HepG2 (cell line): ENCODE measurements around the gene NEURL3. TPM values are rescaled to one million over a fixed set of nuclear protein-coding genes. Genes with fewer than 3 reads are reported as not detected.

Source experiments
- ATAC-seq: fragments of 200-7000 bp; cut with Tn5 transposase; 3 replicates; pipeline ENCODE4 v1.9.1; 2020; ENCODE audit warnings: mild to moderate bottlenecking, moderate library complexity
- BruUV-seq: library from RNA; stranded (reverse); fragments of 400-500 nt; replicated peaks from 2 replicates; lab custom pipeline; 2021; lab: Mats Ljungman, UMichigan
- CTCF ChIA-PET: fragments of 300-600 bp; formaldehyde crosslinking; extraction: SDS; loops from one replicate; lab custom pipeline; 2021; ENCODE audit warnings: low total read pairs, inconsistent platforms, low intra/inter-chr PET ratio; lab: Yijun Ruan, JAX
- POLR2A ChIA-PET: fragments of 350-600 bp; sonication (Branson Sonifier 250); formaldehyde crosslinking; loops from one replicate; lab custom pipeline; 2020; ENCODE audit warnings: antibody characterized with exemption, inconsistent platforms; lab: Yijun Ruan, JAX
- DNase-seq: peaks from one replicate; pipeline ENCODE4 v3.0.0-alpha.2; 2015; ENCODE audit warnings: low spot score
- FAIRE-seq: peaks from 3 replicates; lab custom pipeline; 2011; peaks lifted over from hg19 to GRCh38; lab: Jason Lieb, UNC
- H2AFZ ChIP-seq: one replicate; pipeline ENCODE4 v1.6.1; 2011; ENCODE audit warnings: low read length, inconsistent platforms
- H3K27ac ChIP-seq: fragments of 300-600 bp; 3 replicates; pipeline ENCODE4 v1.8.0; 2011; ENCODE audit warnings: mixed run types, mild to moderate bottlenecking, mixed read lengths, low read length, inconsistent platforms; ENCODE audit not compliant: insufficient read depth; ENCODE audit errors: extremely low read length
- H3K27me3 ChIP-seq, 2 experiments: fragments of 200-600 bp in 1 of 2; 2 replicates in 1 of 2; 3 replicates in 1 of 2; pipeline versions ENCODE4 v1.6.0 to v1.8.0; 2011; ENCODE audit warnings: low read length in 2 of 2, mild to moderate bottlenecking in 2 of 2, moderate library complexity in 2 of 2, inconsistent platforms in 1 of 2; ENCODE audit not compliant: insufficient read depth in 2 of 2, control insufficient read depth in 1 of 2
- H3K36me3 ChIP-seq, 2 experiments: fragments of 200-600 bp in 1 of 2; replicated peaks in 1 of 2; 2 replicates in 1 of 2; 3 replicates in 1 of 2; pipeline versions ENCODE4 v1.5.1 to v1.8.0; 2011; ENCODE audit warnings: low read length in 2 of 2, inconsistent platforms in 1 of 2; ENCODE audit not compliant: insufficient read depth in 2 of 2, control insufficient read depth in 1 of 2
- H3K4me1 ChIP-seq: 2 replicates; pipeline ENCODE4 v1.5.1; 2012; ENCODE audit warnings: low read length, inconsistent platforms; ENCODE audit not compliant: insufficient read depth
- H3K4me2 ChIP-seq: 2 replicates; pipeline ENCODE4 v1.6.0; 2011; ENCODE audit warnings: low read depth, low read length, inconsistent platforms
- H3K4me3 ChIP-seq, 3 experiments: fragments of 200-600 bp in 1 of 3; sonication (generic), shearing (Covaris generic) in 1 of 3; replicated peaks in 1 of 3; 2 replicates each; pipeline ENCODE4 v1.5.1; 2011 to 2016; ENCODE audit warnings: low read length in 3 of 3, inconsistent platforms in 2 of 3, low read depth in 2 of 3, mild to moderate bottlenecking in 2 of 3, control low read depth in 1 of 3, mixed read lengths in 1 of 3; ENCODE audit not compliant: insufficient read depth in 1 of 3
- H3K79me2 ChIP-seq: one replicate; pipeline ENCODE4 v1.6.1; 2011; ENCODE audit warnings: low read length, inconsistent platforms; ENCODE audit not compliant: insufficient read depth
- H3K9ac ChIP-seq: 2 replicates; pipeline ENCODE4 v1.6.0; 2011; ENCODE audit warnings: mild to moderate bottlenecking, low read depth, low read length, inconsistent platforms; ENCODE audit not compliant: insufficient read depth
- H3K9me3 ChIP-seq: 2 replicates; pipeline ENCODE4 v1.5.1; 2012; ENCODE audit warnings: mild to moderate bottlenecking, low read length
- H4K20me1 ChIP-seq: 2 replicates; pipeline ENCODE4 v1.6.0; 2011; ENCODE audit warnings: inconsistent platforms, mild to moderate bottlenecking, low read length, moderate library complexity; ENCODE audit not compliant: insufficient read depth
- BRD4 ChIP-seq: sonication (generic); formaldehyde crosslinking; IDR thresholded peaks from 2 replicates; pipeline ENCODE4 v1.4.0; 2020; ENCODE audit warnings: missing genetic modification reagents
- MAFK ChIP-seq, 2 experiments: IDR thresholded peaks in 1 of 2; conservative IDR thresholded peaks in 1 of 2; 2 replicates each; pipeline ENCODE4 v1.6.1; 2011; ENCODE audit warnings: improper control_type of control experiment in 2 of 2, low read length in 2 of 2
- NFE2L1 ChIP-seq: sonication (generic); formaldehyde crosslinking; IDR thresholded peaks from 2 replicates; pipeline ENCODE4 v1.4.0; 2020; ENCODE audit warnings: missing genetic modification reagents, mild to moderate bottlenecking, borderline replicate concordance
- PHF20 ChIP-seq: sonication (generic); formaldehyde crosslinking; IDR thresholded peaks from 2 replicates; pipeline ENCODE4 v1.5.0; 2020; ENCODE audit warnings: mild to moderate bottlenecking, missing genetic modification reagents
- SIX4 ChIP-seq: sonication (generic); formaldehyde crosslinking; IDR thresholded peaks from 2 replicates; pipeline ENCODE4 v1.4.0; 2020; ENCODE audit warnings: missing genetic modification reagents
- THAP9 ChIP-seq: sonication (generic); formaldehyde crosslinking; IDR thresholded peaks from 2 replicates; pipeline ENCODE4; 2020; ENCODE audit warnings: missing genetic modification reagents, mild to moderate bottlenecking, borderline replicate concordance
- YY1 ChIP-seq: IDR thresholded peaks from 2 replicates; pipeline ENCODE4 v1.6.1; 2011; ENCODE audit warnings: low read length, low read depth, moderate library complexity, mild to moderate bottlenecking; ENCODE audit not compliant: insufficient read depth, insufficient replicate concordance
- ZNF24 ChIP-seq: fragments of 450-650 bp; IDR thresholded peaks from 2 replicates; pipeline ENCODE4 v1.6.1; 2017; ENCODE audit warnings: antibody characterized with exemption, mild to moderate bottlenecking
- ZNF75D ChIP-seq: sonication (generic); formaldehyde crosslinking; IDR thresholded peaks from 2 replicates; pipeline ENCODE4 v1.8.1; 2023; ENCODE audit warnings: missing genetic modification reagents, mild to moderate bottlenecking, borderline replicate concordance
- ZSCAN12 ChIP-seq: sonication (generic); formaldehyde crosslinking; IDR thresholded peaks from 2 replicates; pipeline ENCODE4 v1.9.0; 2021; ENCODE audit warnings: mild to moderate bottlenecking, missing genetic modification reagents
- WGBS: methylation state at CpG from one replicate; pipeline ENCODE4 v1.1.6; 2017; ENCODE audit warnings: low lambda C conversion rate; 5-methylcytosine and 5-hydroxymethylcytosine counted together
- in situ Hi-C: cut with HindIII; loops from 2 replicates; pipeline ENCODE4 v1.10.0; 2017; ENCODE audit warnings: low pct_unique_long_range_greater_than_20kb; ENCODE audit not compliant: extremely low pct_ligation_motif_present
- intact Hi-C: fragments of 100-400 bp; cut with micrococcal nuclease; formaldehyde crosslinking; loops from one replicate; pipeline ENCODE4 v1.10.0; 2022; ENCODE audit not compliant: unreplicated experiment
- polyA plus RNA-seq, 8 experiments: library from polyadenylated mRNA; depleted of rRNA in 3 of 8; stranded (reverse) in 7 of 8; unstranded in 1 of 8; fragments of >200 nt; fragmentation: Illumina TruSeq in 4 of 8; extraction: Trizol in 4 of 8; gene quantifications; 2 replicates each; pipeline versions ENCODE4 v1.2.1 to v1.2.3, GENCODE V29; 2011 to 2016; ENCODE audit warnings: low read depth in 4 of 8, missing spikeins in 1 of 8, mixed read lengths in 1 of 8; ENCODE audit not compliant: insufficient read depth in 1 of 8
- total RNA-seq, 5 experiments: library from RNA; depleted of rRNA; stranded (reverse); fragments of >200 nt; fragmentation: Illumina TruSeq; extraction: Trizol; gene quantifications; 2 replicates each; pipeline ENCODE4 v1.2.3, GENCODE V29; 2016; ENCODE audit warnings: low read depth in 1 of 5
- TF ChIP-seq, protein P1 (sequence below): sonication (generic); formaldehyde crosslinking; IDR thresholded peaks from 2 replicates; pipeline ENCODE4 v1.4.0; 2020; ENCODE audit warnings: missing genetic modification reagents
- TF ChIP-seq, protein P2 (sequence below): sonication (generic); formaldehyde crosslinking; IDR thresholded peaks from 2 replicates; pipeline ENCODE4 v1.4.0; 2020; ENCODE audit warnings: missing genetic modification reagents, borderline replicate concordance
- TF ChIP-seq, protein P3 (sequence below): sonication (generic); formaldehyde crosslinking; IDR thresholded peaks from 2 replicates; pipeline ENCODE4 v1.4.0; 2020; ENCODE audit warnings: missing genetic modification reagents

The NEURL3 gene
- total and polyA plus RNA-seq, 2 of the 13 experiments (the other 11 are each of a cell fraction or from before 2014, with no cell fraction given): 0.16 to 1.2 TPM

GRCh38 chr2:96470109-96470508 lies 35.0 kb downstream of the NEURL3 start:
- Histone ChIP-seq H2AFZ (no peak overlapping the region), H3K27me3 (peaks cover 0 to 13% of the 10 kb centered on the region in 2 experiments; a peak in 3 of 5 replicates), H3K9ac (no peak overlapping the region), H3K79me2 (no peaks in the 10 kb centered on the region), H3K27ac (no peak overlapping the region), H3K9me3 (no peaks in the 10 kb centered on the region), H3K4me2 (no peak overlapping the region), H3K4me1 (no peaks in the 10 kb centered on the region), H4K20me1 (no peaks in the 10 kb centered on the region), H3K4me3 (no peak overlapping the region), H3K36me3 (no peaks in the 10 kb centered on the region)
- WGBS: 47% methylated on average over 8 of the region's 8 CpGs
- ChIA-PET CTCF (interaction anchor here (1.2 to 1.5 kb wide), 2 partner anchors 38 to 39 kb away, joined by 7 to 8 read pairs; no protein-coding TSS in a partner anchor), POLR2A (no interaction called here)
- FAIRE-seq (no peak), DNase-seq (no peak), ATAC-seq (no peak)
- in situ Hi-C loops: no loop called here
- intact Hi-C loops: loop anchor here (2.0 kb wide), 1 partner anchor 39 kb away; no protein-coding TSS in a partner anchor
- BruUV-seq: no TSS peak
- no peak for TF ChIP-seq PHF20 (CRISPR knock-in tag)
- no peak for TF ChIP-seq ZSCAN12 (CRISPR knock-in tag)
- no peak for TF ChIP-seq ZNF24
- TF ChIP-seq ZNF75D: no peak
- no peak for TF ChIP-seq NFE2L1
- no peak for TF ChIP-seq YY1
- TF ChIP-seq, protein P1, sequence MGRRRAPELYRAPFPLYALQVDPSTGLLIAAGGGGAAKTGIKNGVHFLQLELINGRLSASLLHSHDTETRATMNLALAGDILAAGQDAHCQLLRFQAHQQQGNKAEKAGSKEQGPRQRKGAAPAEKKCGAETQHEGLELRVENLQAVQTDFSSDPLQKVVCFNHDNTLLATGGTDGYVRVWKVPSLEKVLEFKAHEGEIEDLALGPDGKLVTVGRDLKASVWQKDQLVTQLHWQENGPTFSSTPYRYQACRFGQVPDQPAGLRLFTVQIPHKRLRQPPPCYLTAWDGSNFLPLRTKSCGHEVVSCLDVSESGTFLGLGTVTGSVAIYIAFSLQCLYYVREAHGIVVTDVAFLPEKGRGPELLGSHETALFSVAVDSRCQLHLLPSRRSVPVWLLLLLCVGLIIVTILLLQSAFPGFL (CRISPR knock-in tag): no peak
- no peak for TF ChIP-seq MAFK (conservative IDR thresholded peaks at IDR 0.05 in 1 of 2, IDR thresholded peaks at IDR 0.05 in 1 of 2; ENCODE audit: low read length in 2 of 2)
- TF ChIP-seq, protein P2, sequence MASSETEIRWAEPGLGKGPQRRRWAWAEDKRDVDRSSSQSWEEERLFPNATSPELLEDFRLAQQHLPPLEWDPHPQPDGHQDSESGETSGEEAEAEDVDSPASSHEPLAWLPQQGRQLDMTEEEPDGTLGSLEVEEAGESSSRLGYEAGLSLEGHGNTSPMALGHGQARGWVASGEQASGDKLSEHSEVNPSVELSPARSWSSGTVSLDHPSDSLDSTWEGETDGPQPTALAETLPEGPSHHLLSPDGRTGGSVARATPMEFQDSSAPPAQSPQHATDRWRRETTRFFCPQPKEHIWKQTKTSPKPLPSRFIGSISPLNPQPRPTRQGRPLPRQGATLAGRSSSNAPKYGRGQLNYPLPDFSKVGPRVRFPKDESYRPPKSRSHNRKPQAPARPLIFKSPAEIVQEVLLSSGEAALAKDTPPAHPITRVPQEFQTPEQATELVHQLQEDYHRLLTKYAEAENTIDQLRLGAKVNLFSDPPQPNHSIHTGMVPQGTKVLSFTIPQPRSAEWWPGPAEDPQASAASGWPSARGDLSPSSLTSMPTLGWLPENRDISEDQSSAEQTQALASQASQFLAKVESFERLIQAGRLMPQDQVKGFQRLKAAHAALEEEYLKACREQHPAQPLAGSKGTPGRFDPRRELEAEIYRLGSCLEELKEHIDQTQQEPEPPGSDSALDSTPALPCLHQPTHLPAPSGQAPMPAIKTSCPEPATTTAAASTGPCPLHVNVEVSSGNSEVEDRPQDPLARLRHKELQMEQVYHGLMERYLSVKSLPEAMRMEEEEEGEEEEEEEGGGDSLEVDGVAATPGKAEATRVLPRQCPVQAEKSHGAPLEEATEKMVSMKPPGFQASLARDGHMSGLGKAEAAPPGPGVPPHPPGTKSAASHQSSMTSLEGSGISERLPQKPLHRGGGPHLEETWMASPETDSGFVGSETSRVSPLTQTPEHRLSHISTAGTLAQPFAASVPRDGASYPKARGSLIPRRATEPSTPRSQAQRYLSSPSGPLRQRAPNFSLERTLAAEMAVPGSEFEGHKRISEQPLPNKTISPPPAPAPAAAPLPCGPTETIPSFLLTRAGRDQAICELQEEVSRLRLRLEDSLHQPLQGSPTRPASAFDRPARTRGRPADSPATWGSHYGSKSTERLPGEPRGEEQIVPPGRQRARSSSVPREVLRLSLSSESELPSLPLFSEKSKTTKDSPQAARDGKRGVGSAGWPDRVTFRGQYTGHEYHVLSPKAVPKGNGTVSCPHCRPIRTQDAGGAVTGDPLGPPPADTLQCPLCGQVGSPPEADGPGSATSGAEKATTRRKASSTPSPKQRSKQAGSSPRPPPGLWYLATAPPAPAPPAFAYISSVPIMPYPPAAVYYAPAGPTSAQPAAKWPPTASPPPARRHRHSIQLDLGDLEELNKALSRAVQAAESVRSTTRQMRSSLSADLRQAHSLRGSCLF (CRISPR knock-in tag): no peak
- TF ChIP-seq, protein P3, sequence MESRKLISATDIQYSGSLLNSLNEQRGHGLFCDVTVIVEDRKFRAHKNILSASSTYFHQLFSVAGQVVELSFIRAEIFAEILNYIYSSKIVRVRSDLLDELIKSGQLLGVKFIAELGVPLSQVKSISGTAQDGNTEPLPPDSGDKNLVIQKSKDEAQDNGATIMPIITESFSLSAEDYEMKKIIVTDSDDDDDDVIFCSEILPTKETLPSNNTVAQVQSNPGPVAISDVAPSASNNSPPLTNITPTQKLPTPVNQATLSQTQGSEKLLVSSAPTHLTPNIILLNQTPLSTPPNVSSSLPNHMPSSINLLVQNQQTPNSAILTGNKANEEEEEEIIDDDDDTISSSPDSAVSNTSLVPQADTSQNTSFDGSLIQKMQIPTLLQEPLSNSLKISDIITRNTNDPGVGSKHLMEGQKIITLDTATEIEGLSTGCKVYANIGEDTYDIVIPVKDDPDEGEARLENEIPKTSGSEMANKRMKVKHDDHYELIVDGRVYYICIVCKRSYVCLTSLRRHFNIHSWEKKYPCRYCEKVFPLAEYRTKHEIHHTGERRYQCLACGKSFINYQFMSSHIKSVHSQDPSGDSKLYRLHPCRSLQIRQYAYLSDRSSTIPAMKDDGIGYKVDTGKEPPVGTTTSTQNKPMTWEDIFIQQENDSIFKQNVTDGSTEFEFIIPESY (CRISPR knock-in tag): no peak
- TF ChIP-seq SIX4: no peak
- no peak for TF ChIP-seq THAP9 (CRISPR knock-in tag)
- TF ChIP-seq BRD4 (CRISPR knock-in tag): no peak
